ENCODE measurements around the gene ZNF343.
"Not testable (repeated sequence)": the region's sequence is repeated elsewhere in the genome, so short reads cannot be mapped to it uniquely, and the experiment has no call there.

Gene ZNF343

DNA sequence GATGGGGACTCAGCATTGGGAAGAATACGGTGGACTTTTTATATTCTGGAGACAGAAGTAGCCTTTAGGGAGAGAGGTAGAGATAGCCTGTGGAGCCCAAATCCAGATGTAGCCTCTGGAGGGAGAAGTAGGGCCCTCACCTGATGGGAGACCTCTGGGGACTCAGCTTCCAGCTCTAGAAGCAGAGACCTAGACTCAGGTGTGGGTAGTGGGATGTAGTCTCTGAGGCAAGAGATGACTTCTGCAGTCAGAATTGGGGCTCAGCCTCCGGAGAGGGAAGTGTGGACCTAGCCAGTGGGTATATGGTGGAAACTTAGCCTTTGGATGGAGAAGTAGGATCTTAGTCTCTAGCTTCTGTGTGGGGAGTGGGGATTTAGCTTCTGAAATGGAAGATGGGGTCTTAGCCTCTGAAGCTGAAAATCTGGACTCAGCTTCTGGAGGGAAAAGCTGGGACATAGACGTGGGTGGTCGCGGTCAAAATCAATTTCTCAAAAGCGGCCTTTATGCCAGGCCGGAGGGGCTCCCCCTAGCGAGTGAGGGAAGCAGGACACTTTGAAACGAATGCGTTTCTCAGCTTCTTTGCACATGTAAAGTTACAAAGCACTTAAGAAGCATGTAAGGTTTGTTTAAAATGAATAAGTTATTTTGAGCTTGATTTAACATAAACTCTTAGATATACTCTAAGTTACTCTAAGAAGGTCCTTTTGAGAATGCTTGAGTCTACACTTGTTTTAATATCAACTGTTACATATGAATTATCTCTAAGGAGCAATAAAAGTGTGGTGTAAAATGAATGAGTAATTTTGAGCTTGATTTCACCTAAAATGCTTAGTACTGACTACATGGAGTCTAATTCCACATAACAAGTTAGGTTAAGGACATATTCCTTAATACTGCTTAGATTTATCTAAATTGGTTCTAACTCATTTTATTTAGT lies 12.9 kb upstream of the ZNF343 start:
- peak; percentile 51 for DNase-seq (ENCODE audit: low spot score)

DNA sequence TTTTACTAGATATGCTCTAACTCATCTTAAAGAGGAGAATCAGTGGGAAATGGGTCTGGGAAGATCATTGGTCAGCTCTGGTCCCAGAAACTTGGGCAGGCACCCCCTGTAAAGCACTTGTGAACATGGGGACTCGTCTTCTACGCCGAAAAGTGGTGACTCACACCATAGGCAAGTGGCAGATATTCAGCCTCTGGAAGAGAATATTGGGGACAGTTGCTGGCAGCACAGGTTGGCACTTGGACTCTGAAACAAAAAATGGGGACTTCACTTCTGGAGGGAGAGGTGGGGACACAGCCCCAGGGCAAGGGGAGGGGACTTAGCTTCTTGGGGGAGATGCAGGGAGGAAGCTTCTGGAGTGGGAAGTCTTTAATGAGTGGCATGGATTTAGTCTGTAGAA lies 11.9 kb upstream of the ZNF343 start:
- no peak for DNase-seq (ENCODE audit: low spot score)

DNA sequence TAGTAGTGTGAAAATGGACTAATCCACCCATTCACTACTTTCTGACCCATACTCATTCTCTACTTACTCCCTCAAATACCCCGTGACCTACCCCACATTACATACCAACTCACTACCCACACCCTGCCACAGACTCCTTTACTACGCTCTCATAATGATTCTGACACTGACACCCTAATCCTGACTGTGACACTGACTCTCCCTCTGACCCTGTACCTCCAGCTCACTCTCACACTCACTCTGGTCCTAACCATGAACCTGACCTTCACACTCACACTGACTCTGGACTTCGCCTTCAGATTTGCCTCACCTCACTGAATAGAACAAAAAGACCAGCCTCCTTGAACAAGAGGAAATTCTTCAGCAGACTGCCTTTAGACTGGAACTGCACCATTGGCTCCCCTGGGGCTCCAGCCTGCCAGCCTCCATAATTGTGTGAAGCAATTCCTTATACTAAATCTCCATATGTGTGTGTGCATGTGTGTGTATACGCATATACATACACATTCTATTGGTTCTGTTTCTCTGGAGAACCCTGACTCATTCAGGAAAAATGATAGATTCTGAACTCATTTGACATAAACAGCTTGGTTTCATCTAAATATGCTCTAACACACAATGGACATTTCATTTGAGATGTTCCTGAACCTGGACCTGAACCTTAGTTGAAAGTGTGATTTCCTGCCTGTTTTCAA lies 10.5 kb upstream of the ZNF343 start:
- no peak for DNase-seq (ENCODE audit: low spot score)

GRCh38 chr20:2518558-2518957 lies 9.8 kb upstream of the ZNF343 start:
- no peak for DNase-seq (ENCODE audit: low spot score)

- DNase-seq (ENCODE audit: low spot score): no peak
Measured at GRCh38 chr20:2518096-2518495, 9.4 kb upstream of the ZNF343 start.

DNA sequence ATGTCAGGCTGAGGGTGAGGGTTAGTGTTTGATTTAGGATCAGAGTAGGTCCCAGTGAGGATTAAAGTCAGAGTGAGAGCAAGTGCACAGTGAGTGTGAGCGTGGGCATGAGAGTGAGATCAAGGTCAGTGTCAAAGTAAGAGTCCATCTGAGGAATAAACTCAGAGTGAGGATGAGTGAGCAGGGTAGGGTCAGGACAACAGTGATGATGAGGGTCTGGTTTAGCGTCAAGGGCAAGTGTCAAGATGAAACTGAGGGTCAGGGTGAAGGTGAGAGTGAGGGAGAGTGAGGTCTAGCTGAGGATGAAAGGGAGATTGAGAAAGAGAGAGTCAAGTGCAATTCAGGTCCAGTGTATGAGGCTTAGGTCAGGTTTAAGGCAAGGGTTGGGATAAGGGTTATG lies 7.7 kb upstream of the ZNF343 start:
- no peak for DNase-seq (ENCODE audit: low spot score)

DNA sequence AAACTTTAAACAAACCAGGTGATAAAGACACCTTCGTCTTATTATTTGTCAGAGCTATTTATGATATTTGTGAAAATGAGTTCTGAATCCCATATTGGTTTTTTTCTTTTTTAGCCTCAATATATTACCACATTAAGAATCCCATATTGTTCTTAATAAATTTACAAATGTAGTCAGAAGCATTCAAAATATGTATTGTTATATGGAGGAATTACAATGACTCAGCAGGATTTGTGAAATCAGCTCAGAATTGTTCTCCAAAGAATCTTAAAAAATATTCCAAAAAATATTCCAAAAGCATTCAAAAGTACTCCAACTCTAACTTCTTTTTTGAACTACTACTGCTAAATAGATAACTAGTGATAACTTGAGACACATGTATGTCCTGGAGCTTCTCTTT lies 6.5 kb upstream of the ZNF343 start:
- no peak for DNase-seq (ENCODE audit: low spot score)

- DNase-seq (ENCODE audit: low spot score): no peak
Measured at GRCh38 chr20:2509794-2510193, 1.1 kb upstream of the ZNF343 start.

DNA sequence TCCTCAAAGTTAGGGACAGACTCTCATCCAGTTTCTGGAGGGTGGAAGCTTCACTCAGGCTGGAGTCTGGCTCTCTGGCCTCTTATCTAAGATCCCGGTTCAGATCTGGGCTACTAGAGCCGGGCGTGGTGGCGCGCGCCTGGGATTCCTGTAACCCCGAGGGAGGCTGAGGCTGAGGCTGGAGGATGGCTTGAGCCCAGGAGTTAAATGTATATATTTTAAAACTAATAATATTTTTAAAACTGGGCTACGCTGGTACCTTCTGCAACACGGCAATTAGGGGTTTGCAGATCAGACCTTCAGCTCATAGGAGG lies 710 bp upstream of the ZNF343 start:
- no peak for DNase-seq (ENCODE audit: low spot score)

DNA sequence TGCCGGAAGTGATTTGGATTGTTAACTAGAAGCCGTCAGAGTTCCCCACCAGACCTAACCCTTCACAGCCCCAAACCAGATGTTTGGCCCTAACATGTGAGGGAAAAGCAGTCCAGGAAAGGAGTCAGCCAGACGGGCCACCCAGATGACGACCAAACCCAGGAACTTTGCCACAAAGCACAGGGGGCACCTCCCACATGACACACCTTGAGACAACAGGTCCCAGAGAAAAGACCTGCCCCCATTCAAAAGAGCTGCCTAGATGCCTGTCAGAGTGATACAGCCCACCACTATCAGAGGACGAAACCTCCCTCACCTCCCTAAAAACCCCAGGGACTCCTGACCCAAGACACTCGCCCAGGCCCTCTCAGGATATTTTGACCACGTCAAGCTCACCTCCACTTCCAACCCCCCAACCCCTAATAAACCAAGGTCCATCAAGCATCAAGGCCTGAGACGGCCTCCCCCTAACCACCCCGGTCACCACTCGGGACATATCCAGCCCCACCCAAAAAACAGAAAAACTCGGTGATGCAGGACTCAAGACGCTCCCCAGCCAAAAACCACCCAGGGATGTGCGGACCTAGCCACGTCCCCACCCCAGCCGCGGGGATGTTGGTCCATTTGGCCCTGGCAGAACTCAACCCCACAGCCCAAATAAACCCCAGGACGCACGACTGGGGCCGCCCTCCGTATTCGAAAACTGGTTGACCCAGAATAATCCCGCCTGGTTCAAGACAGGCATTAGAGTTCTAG lies 662 bp downstream of the ZNF343 start:
- no peak for DNase-seq (ENCODE audit: low spot score)

GRCh38 chr20:2507464-2507863 lies 1.3 kb downstream of the ZNF343 start:
- no peak for DNase-seq (ENCODE audit: low spot score)

- not testable (repeated sequence) for DNase-seq (ENCODE audit: low spot score)
Measured at GRCh38 chr20:2506426-2506825, 2.3 kb downstream of the ZNF343 start.

GRCh38 chr20:2504803-2505202 lies 3.9 kb downstream of the ZNF343 start:
- DNase-seq (ENCODE audit: low spot score): not testable (repeated sequence)

DNA sequence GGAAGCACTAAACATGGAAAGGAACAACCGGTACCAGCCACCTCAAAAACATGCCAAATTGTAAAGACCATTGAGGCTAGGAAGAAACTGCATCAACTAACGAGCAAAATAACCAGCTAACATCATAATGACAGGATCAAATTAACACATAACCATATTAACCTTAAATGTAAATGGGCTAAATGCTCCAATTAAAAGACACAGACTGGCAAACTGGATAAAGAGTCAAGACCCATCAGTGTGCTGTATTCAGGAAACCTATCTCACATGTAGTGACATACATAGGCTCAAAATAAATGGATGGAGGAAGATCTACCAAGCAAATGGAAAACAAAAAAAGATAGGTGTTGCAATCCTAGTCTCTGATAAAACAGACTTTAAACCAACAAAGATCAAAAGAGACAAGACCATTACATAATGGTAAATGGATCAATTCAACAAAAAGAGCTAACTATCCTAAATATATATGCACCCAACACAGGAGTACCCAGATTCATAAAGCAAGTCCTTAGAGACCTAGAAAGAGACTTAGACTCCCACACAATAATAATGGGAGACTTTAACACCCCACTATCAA lies 5.8 kb downstream of the ZNF343 start:
- not testable (repeated sequence) for DNase-seq (ENCODE audit: low spot score)

- DNase-seq (ENCODE audit: low spot score): no peak
Measured at GRCh38 chr20:2485661-2486060, 23.1 kb downstream of the ZNF343 start.

GRCh38 chr20:2485080-2485479 lies 23.6 kb downstream of the ZNF343 start:
- DNase-seq (ENCODE audit: low spot score): no peak

DNA sequence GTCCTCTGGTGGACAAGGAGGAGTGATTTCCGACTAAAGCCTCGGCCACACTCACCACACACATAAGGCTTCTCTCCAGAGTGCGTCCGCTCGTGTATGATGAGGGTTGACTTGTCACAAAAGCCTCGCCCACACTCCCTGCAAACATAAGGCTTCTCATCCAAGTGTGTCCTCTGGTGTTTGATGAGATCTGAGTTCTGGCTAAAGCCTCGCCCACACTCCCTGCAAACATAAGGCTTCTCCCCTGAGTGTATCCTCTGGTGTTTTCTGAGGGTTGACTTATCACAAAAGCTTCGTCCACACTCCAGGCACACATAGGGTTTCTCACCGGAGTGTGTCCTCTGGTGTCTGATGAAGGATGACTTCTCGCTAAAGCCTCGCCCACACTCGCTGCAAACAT lies 25.2 kb downstream of the ZNF343 start:
- no peak for DNase-seq (ENCODE audit: low spot score)

DNA sequence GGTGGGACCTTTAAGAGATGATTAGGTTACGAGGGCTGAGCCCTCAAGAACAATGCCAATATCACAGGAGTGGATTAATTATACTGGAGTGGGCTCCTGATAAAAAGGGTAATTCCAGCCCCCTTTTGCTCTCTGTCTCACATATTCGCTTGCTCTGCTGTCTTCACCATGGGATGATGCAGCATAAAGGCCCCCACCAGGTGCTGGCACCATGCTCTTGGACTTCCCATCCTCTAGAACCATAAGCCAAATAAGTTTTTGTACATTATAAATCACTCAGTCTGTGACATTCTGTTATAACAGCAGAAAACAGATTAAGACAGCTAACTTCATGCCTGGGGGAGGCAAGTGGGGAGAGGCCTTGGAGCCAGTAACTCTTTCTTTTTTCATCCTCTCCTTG lies 28.3 kb downstream of the ZNF343 start:
- DNase-seq (ENCODE audit: low spot score): no peak

- no peak for DNase-seq (ENCODE audit: low spot score)
Measured at GRCh38 chr20:2476742-2477615, 31.7 kb downstream of the ZNF343 start.

DNA sequence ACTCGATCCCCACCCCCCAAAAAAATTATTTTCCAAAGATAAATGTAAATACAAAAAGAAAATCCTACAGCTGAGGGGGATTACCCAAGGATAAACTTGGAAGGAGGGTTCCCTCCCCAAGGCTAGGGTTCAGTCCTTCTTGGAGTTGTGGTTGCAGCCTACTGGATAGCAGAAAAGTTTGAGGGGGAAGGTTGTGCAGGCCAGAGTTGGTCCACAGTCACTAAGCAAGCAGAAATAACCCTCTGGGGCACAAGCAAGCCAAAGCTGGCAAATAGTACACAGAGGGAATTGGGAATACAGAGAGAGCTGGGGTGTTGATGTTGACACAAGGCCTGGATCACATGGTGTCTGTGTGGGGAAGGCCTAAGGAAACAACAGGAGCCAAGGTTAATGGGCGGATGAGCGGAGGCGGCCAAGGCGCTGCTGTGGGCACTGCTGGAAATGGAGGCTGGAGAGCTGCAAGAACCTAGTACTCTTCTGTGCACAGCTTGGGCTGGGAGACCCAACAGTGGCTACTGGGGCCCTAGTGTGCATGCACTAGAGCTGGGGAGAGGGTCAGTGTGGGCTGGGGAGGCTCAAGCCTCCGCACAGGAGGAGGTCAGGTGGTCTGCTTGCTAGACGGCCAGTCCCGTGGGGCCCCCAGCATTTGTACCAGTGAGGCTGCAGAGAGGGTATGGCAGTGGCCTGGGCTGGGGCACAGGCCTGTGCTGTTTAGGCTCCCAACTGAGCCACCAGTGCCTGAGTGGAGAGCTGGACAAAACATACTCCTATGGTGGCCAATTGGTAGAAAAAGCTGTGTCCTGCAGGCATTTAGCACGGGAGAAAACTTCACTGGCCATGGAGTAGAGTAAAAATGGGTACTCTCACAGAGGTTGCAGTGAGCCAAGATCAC lies 32.6 kb downstream of the ZNF343 start:
- DNase-seq (ENCODE audit: low spot score): no peak
